OCI-LY1 (cell line): Measurements from ENCODE around the gene PSME2.

Source experiments
- H2AFZ ChIP-seq: fragments of 200-600 bp; sonication (generic), shearing (Covaris generic); 2 replicates; pipeline ENCODE4 v1.6.0; 2014; ENCODE audit warnings: antibody characterized with exemption, mild to moderate bottlenecking, low read length
- H3F3A ChIP-seq: fragments of 200-600 bp; sonication (generic), shearing (Covaris generic); 2 replicates; pipeline ENCODE4 v1.6.0; 2014; ENCODE audit warnings: mild to moderate bottlenecking, antibody characterized with exemption, low read length, moderate library complexity; ENCODE audit not compliant: insufficient read depth
- H3K27ac ChIP-seq: fragments of 200-600 bp; sonication (generic); 2 replicates; pipeline ENCODE4 v1.5.1; 2014; ENCODE audit warnings: low read length, mixed run types, mild to moderate bottlenecking, low read depth; ENCODE audit not compliant: poor library complexity, severe bottlenecking
- H3K27me3 ChIP-seq: fragments of 200-600 bp; sonication (generic); 2 replicates; pipeline ENCODE4 v1.6.0; 2014; ENCODE audit warnings: antibody characterized with exemption, mild to moderate bottlenecking, low read length, moderate library complexity; ENCODE audit not compliant: insufficient read depth
- H3K36me3 ChIP-seq: fragments of 200-600 bp; sonication (generic); 2 replicates; pipeline ENCODE4 v1.6.1; 2014; ENCODE audit warnings: mild to moderate bottlenecking, antibody characterized with exemption, low read length, moderate library complexity, mixed read lengths; ENCODE audit not compliant: insufficient read depth
- H3K4me1 ChIP-seq: fragments of 200-600 bp; sonication (generic); 2 replicates; pipeline ENCODE4 v1.5.1; 2014; ENCODE audit warnings: mild to moderate bottlenecking, low read length, moderate library complexity; ENCODE audit not compliant: insufficient read depth, severe bottlenecking
- H3K4me2 ChIP-seq: fragments of 200-600 bp; sonication (generic), shearing (Covaris generic); 2 replicates; pipeline ENCODE4 v1.6.1; 2014; ENCODE audit warnings: low read length
- H3K4me3 ChIP-seq: fragments of 200-600 bp; sonication (generic); 2 replicates; pipeline ENCODE4 v1.5.1; 2014; ENCODE audit warnings: low read length, low read depth, mild to moderate bottlenecking, mixed read lengths; ENCODE audit not compliant: poor library complexity, severe bottlenecking
- H3K79me2 ChIP-seq: fragments of 200-600 bp; shearing (Covaris generic); 2 replicates; pipeline ENCODE4 v1.6.1; 2016; ENCODE audit warnings: mixed run types, low read length, mixed read lengths; ENCODE audit not compliant: insufficient read depth
- H3K9ac ChIP-seq: fragments of 200-600 bp; sonication (generic), shearing (Covaris generic); 2 replicates; pipeline ENCODE4 v1.6.1; 2014; ENCODE audit warnings: mild to moderate bottlenecking, low read length, mixed read lengths
- H3K9me2 ChIP-seq: fragments of 200-600 bp; sonication (generic), shearing (Covaris generic); 2 replicates; pipeline ENCODE4 v1.6.1; 2014; ENCODE audit warnings: low read depth, mild to moderate bottlenecking, low read length, mixed read lengths
- H3K9me3 ChIP-seq: fragments of 200-600 bp; shearing (Covaris generic); 2 replicates; pipeline ENCODE4 v1.6.1; 2014; ENCODE audit warnings: low read length, mixed read lengths
- H4K20me1 ChIP-seq: fragments of 200-600 bp; sonication (generic), shearing (Covaris generic); 2 replicates; pipeline ENCODE4 v1.6.0; 2016; ENCODE audit warnings: mild to moderate bottlenecking, low read length; ENCODE audit not compliant: insufficient read depth
- CTCF ChIP-seq: fragments of 200-600 bp; sonication (generic), shearing (Covaris generic); IDR thresholded peaks from 2 replicates; pipeline ENCODE4 v1.5.1; 2017; ENCODE audit warnings: mild to moderate bottlenecking, antibody characterized with exemption, low read length, moderate library complexity, mixed read lengths
- EZH2 ChIP-seq: fragments of 200-600 bp; sonication (generic), shearing (Covaris generic); IDR thresholded peaks from 2 replicates; pipeline ENCODE4 v1.8.0; 2017; ENCODE audit warnings: borderline replicate concordance, mixed run types, mild to moderate bottlenecking, antibody characterized with exemption, low read length, moderate library complexity, mixed read lengths

The PSME2 gene

GRCh38 chr14:24172261-24172860, 26.0 kb upstream of the PSME2 start:
- Histone ChIP-seq H3K79me2 (no peaks in the 10 kb centered on the region), H3K27me3 (no peaks in the 10 kb centered on the region), H3K27ac (no peak overlapping the region), H3F3A (no peaks in the 10 kb centered on the region), H3K9me2 (no peaks in the 10 kb centered on the region), H3K9me3 (no peaks in the 10 kb centered on the region), H3K4me1 (no peaks in the 10 kb centered on the region), H2AFZ (no peak overlapping the region), H3K9ac (no peak overlapping the region), H3K4me3 (no peak overlapping the region), H4K20me1 (no peaks in the 10 kb centered on the region), H3K36me3 (peaks cover 16% of the 10 kb centered on the region), H3K4me2 (no peak overlapping the region)
- TF ChIP-seq EZH2 (no peak), CTCF (no peak)

GRCh38 chr14:24171422-24172260, 25.2 kb upstream of the PSME2 start, which contains the start of gene REC8:
Gene REC8 (plus strand): TSS chr14:24172080. CDS start chr14:24172553, 473 bp downstream.
- H3K27me3 ChIP-seq, result no peaks in the 10 kb centered on the region
- H2AFZ ChIP-seq, result no peak within 1 kb of the TSS
- peak within 1 kb of the TSS; percentile 32; the same call in 1 of the 2 replicates for H3K4me2 ChIP-seq
- H3K9me2 ChIP-seq, result no peaks in the 10 kb centered on the region
- H3K4me1 ChIP-seq, result no peaks in the 10 kb centered on the region
- H3F3A ChIP-seq, result no peaks in the 10 kb centered on the region
- no peak within 1 kb of the TSS for H3K9ac ChIP-seq
- H3K4me3 ChIP-seq, result peak within 1 kb of the TSS; percentile 36
- TF ChIP-seq CTCF (no peak), EZH2 (no peak)
- H3K27ac ChIP-seq, result no peak within 1 kb of the TSS
- H3K79me2 ChIP-seq, result no peaks in the 10 kb centered on the region
- H4K20me1 ChIP-seq, result no peaks in the 10 kb centered on the region
- H3K36me3 ChIP-seq, result peaks cover 14% of the 10 kb centered on the region
- H3K9me3 ChIP-seq, result no peaks in the 10 kb centered on the region

- TF ChIP-seq CTCF (no peak), EZH2 (no peak)
- no peaks in the 10 kb centered on the region for H3K9me2 ChIP-seq
- H4K20me1 ChIP-seq, result no peaks in the 10 kb centered on the region
- H3K27ac ChIP-seq, result no peak overlapping the region
- H3K9me3 ChIP-seq, result no peaks in the 10 kb centered on the region
- no peak overlapping the region for H3K4me3 ChIP-seq
- H3K9ac ChIP-seq, result no peak overlapping the region
- H2AFZ ChIP-seq, result no peak overlapping the region
- H3K4me1 ChIP-seq, result no peaks in the 10 kb centered on the region
- no peaks in the 10 kb centered on the region for H3K79me2 ChIP-seq
- H3K36me3 ChIP-seq, result peaks cover 50% of the 10 kb centered on the region; the same call in 1 of the 2 replicates
- no peaks in the 10 kb centered on the region for H3F3A ChIP-seq
- no peak overlapping the region for H3K4me2 ChIP-seq
- no peaks in the 10 kb centered on the region for H3K27me3 ChIP-seq
Measured at GRCh38 chr14:24167469-24168114, 21.2 kb upstream of the PSME2 start.
